ENCODE results near the gene TOB1. TPM values are rescaled to one million over a fixed set of nuclear protein-coding genes. Genes with fewer than 3 reads are reported as not detected.

Gene TOB1
- total and polyA plus RNA-seq, 9 of the 15 experiments (the other 6 are each of a cell fraction or from before 2014, with no cell fraction given): 4.8 to 63.7 (median 13.2) TPM

GRCh38 chr17:50866950-50867362, 802 bp upstream of the TOB1 start (continued):
- TF ChIP-seq ZNF318 (IDR thresholded peaks at IDR 0.05; ENCODE audit: borderline replicate concordance in 1 of 2, low read depth in 1 of 2) (no peak), RBM15 (IDR thresholded peaks at IDR 0.05; ENCODE audit: insufficient read depth, low read length) (no peak), SMAD2 (IDR thresholded peaks at IDR 0.05; ENCODE audit: low read depth, low read length) (no peak), MBD1 (CRISPR knock-in tag; IDR thresholded peaks at IDR 0.05) (no peak), KDM5B (IDR thresholded peaks at IDR 0.05; ENCODE audit: insufficient replicate concordance, low read depth, low read length) (peak; percentile 9)
- TF ChIP-seq, protein P1, sequence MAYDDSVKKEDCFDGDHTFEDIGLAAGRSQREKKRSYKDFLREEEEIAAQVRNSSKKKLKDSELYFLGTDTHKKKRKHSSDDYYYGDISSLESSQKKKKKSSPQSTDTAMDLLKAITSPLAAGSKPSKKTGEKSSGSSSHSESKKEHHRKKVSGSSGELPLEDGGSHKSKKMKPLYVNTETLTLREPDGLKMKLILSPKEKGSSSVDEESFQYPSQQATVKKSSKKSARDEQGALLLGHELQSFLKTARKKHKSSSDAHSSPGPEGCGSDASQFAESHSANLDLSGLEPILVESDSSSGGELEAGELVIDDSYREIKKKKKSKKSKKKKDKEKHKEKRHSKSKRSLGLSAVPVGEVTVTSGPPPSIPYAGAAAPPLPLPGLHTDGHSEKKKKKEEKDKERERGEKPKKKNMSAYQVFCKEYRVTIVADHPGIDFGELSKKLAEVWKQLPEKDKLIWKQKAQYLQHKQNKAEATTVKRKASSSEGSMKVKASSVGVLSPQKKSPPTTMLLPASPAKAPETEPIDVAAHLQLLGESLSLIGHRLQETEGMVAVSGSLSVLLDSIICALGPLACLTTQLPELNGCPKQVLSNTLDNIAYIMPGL (CRISPR knock-in tag; IDR thresholded peaks at IDR 0.05): no peak
- TF ChIP-seq, protein P2, sequence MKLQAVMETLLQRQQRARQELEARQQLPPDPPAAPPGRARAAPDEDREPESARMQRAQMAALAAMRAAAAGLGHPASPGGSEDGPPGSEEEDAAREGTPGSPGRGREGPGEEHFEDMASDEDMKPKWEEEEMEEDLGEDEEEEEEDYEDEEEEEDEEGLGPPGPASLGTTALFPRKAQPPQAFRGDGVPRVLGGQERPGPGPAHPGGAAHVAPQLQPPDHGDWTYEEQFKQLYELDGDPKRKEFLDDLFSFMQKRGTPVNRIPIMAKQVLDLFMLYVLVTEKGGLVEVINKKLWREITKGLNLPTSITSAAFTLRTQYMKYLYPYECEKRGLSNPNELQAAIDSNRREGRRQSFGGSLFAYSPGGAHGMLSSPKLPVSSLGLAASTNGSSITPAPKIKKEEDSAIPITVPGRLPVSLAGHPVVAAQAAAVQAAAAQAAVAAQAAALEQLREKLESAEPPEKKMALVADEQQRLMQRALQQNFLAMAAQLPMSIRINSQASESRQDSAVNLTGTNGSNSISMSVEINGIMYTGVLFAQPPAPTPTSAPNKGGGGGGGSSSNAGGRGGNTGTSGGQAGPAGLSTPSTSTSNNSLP (IDR thresholded peaks at IDR 0.05; ENCODE audit: borderline replicate concordance, low read depth, low read length): no peak
- TF ChIP-seq, protein P3, sequence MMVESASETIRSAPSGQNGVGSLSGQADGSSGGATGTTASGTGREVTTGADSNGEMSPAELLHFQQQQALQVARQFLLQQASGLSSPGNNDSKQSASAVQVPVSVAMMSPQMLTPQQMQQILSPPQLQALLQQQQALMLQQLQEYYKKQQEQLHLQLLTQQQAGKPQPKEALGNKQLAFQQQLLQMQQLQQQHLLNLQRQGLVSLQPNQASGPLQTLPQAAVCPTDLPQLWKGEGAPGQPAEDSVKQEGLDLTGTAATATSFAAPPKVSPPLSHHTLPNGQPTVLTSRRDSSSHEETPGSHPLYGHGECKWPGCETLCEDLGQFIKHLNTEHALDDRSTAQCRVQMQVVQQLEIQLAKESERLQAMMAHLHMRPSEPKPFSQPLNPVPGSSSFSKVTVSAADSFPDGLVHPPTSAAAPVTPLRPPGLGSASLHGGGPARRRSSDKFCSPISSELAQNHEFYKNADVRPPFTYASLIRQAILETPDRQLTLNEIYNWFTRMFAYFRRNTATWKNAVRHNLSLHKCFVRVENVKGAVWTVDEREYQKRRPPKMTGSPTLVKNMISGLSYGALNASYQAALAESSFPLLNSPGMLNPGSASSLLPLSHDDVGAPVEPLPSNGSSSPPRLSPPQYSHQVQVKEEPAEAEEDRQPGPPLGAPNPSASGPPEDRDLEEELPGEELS (CRISPR knock-in tag; IDR thresholded peaks at IDR 0.05; ENCODE audit: borderline replicate concordance): no peak

Measured in K562 (cell line).